ENCODE measurements around the gene SDR42E1.

Gene SDR42E1

GRCh38 chr16:82041542-82041941 lies 30.3 kb upstream of the SDR42E1 start:
- Histone ChIP-seq H3K9me3 (replicated peaks in 1 of 11) (no peaks in the 10 kb centered on the region), H3K27me3 (no peaks in the 10 kb centered on the region), H4K20me1 (no peaks in the 10 kb centered on the region), H3K4me2 (no peak overlapping the region), H3K36me3 (no peaks in the 10 kb centered on the region), H3K27ac (no peak overlapping the region), H3K4me3 (no peak overlapping the region), H3K4me1 (no peaks in the 10 kb centered on the region), H3K9ac (no peak overlapping the region)
- TF ChIP-seq Cebpa-rat (IDR thresholded peaks at IDR 0.05), result no peak

GRCh38 chr16:82040296-82040695 lies 29.0 kb upstream of the SDR42E1 start:
- H3K4me2 ChIP-seq, result no peak overlapping the region
- H3K4me1 ChIP-seq, result peaks cover 0 to 1% (median 0%) of the 10 kb centered on the region in 10 experiments; a peak in 1 of 20 replicates
- TF ChIP-seq Cebpa-rat (IDR thresholded peaks at IDR 0.05), result no peak
- no peak overlapping the region for H3K4me3 ChIP-seq
- H4K20me1 ChIP-seq, result no peaks in the 10 kb centered on the region
- H3K27ac ChIP-seq, result no peak overlapping the region
- no peaks in the 10 kb centered on the region for H3K27me3 ChIP-seq
- no peaks in the 10 kb centered on the region for H3K36me3 ChIP-seq
- H3K9ac ChIP-seq, result no peak overlapping the region
- no peaks in the 10 kb centered on the region for H3K9me3 ChIP-seq (replicated peaks in 1 of 11)

GRCh38 chr16:82037666-82038065 lies 26.4 kb upstream of the SDR42E1 start:
- no peak for TF ChIP-seq Cebpa-rat (IDR thresholded peaks at IDR 0.05)
- H3K4me1 ChIP-seq, result peaks cover 8 to 16% (median 9%) of the 10 kb centered on the region in 10 experiments; a peak in 14 of 20 replicates

GRCh38 chr16:82037251-82037650 lies 26.0 kb upstream of the SDR42E1 start:
- TF ChIP-seq Cebpa-rat (IDR thresholded peaks at IDR 0.05), result no peak

More at GRCh38 chr16:82037666-82038065, 26.4 kb upstream of the SDR42E1 start:
- Histone ChIP-seq H4K20me1 (no peaks in the 10 kb centered on the region), H3K4me3 (no peak overlapping the region), H3K9ac (no peak overlapping the region), H3K9me3 (replicated peaks in 1 of 11) (no peaks in the 10 kb centered on the region), H3K27me3 (no peaks in the 10 kb centered on the region), H3K36me3 (no peaks in the 10 kb centered on the region), H3K27ac (no peak overlapping the region), H3K4me2 (no peak overlapping the region)

GRCh38 chr16:82034981-82035612 lies 23.8 kb upstream of the SDR42E1 start, which contains the start of gene HSD17B2:
HSD17B2 (plus strand) TSS chr16:82035253; CDS start chr16:82035425, 172 bp downstream.
- H3K4me1 ChIP-seq, result peaks cover 8 to 16% (median 10%) of the 10 kb centered on the region in 10 experiments; a peak in 15 of 20 replicates
- H3K9me3 ChIP-seq (replicated peaks in 1 of 11), result no peaks in the 10 kb centered on the region
- H3K27ac ChIP-seq, result no peak within 1 kb of the TSS
- no peaks in the 10 kb centered on the region for H3K36me3 ChIP-seq
- TF ChIP-seq Cebpa-rat (IDR thresholded peaks at IDR 0.05), result no peak
- H3K4me2 ChIP-seq, result no peak within 1 kb of the TSS
- H4K20me1 ChIP-seq, result no peaks in the 10 kb centered on the region
- H3K9ac ChIP-seq, result no peak within 1 kb of the TSS
- H3K27me3 ChIP-seq, result no peaks in the 10 kb centered on the region
- no peak within 1 kb of the TSS for H3K4me3 ChIP-seq

More at GRCh38 chr16:82037251-82037650, 26.0 kb upstream of the SDR42E1 start:
- Histone ChIP-seq H4K20me1 (no peaks in the 10 kb centered on the region), H3K36me3 (no peaks in the 10 kb centered on the region), H3K4me2 (no peak overlapping the region), H3K9ac (no peak overlapping the region), H3K27ac (no peak overlapping the region), H3K9me3 (replicated peaks in 1 of 11) (no peaks in the 10 kb centered on the region), H3K4me3 (no peak overlapping the region), H3K4me1 (peaks cover 8 to 16% (median 9%) of the 10 kb centered on the region in 10 experiments; a peak in 14 of 20 replicates), H3K27me3 (no peaks in the 10 kb centered on the region)

- Histone ChIP-seq H4K20me1 (no peaks in the 10 kb centered on the region), H3K9me3 (replicated peaks in 1 of 11) (no peaks in the 10 kb centered on the region), H3K4me3 (no peak overlapping the region), H3K9ac (no peak overlapping the region), H3K27ac (no peak overlapping the region), H3K27me3 (no peaks in the 10 kb centered on the region), H3K4me2 (peak overlapping the region in 9 of 11 experiments; percentile 30 to 57 (median 44); a peak in 15 of 22 replicates), H3K4me1 (peaks cover 8 to 16% (median 10%) of the 10 kb centered on the region in 10 experiments; a peak in 15 of 20 replicates), H3K36me3 (no peaks in the 10 kb centered on the region)
- TF ChIP-seq Cebpa-rat (IDR thresholded peaks at IDR 0.05), result no peak
Observed at GRCh38 chr16:82033683-82034300, 22.5 kb upstream of the SDR42E1 start.

GRCh38 chr16:82033006-82033405 lies 21.7 kb upstream of the SDR42E1 start:
- no peaks in the 10 kb centered on the region for H3K9me3 ChIP-seq (replicated peaks in 1 of 11)
- TF ChIP-seq Cebpa-rat (IDR thresholded peaks at IDR 0.05), result no peak
- H3K9ac ChIP-seq, result no peak overlapping the region

GRCh38 chr16:82031116-82032084 lies 20.1 kb upstream of the SDR42E1 start:
- Histone ChIP-seq H3K4me1 (peaks cover 8 to 16% (median 10%) of the 10 kb centered on the region in 10 experiments; a peak in 15 of 20 replicates), H3K27ac (no peak overlapping the region), H3K36me3 (no peaks in the 10 kb centered on the region), H3K27me3 (no peaks in the 10 kb centered on the region), H3K4me2 (peak overlapping the region in 2 of 11 experiments; percentile 5 to 31; a peak in 1 of 22 replicates), H3K9ac (no peak overlapping the region), H3K4me3 (no peak overlapping the region), H4K20me1 (no peaks in the 10 kb centered on the region), H3K9me3 (replicated peaks in 1 of 11) (no peaks in the 10 kb centered on the region)
- no peak for TF ChIP-seq Cebpa-rat (IDR thresholded peaks at IDR 0.05)

More at GRCh38 chr16:82033006-82033405, 21.7 kb upstream of the SDR42E1 start:
- Histone ChIP-seq H3K4me2 (peak overlapping the region in 9 of 11 experiments; percentile 30 to 57 (median 44); a peak in 17 of 22 replicates), H3K27ac (no peak overlapping the region), H4K20me1 (no peaks in the 10 kb centered on the region), H3K36me3 (no peaks in the 10 kb centered on the region), H3K4me3 (no peak overlapping the region), H3K27me3 (no peaks in the 10 kb centered on the region), H3K4me1 (peaks cover 8 to 16% (median 10%) of the 10 kb centered on the region in 10 experiments; a peak in 15 of 20 replicates)

Measured in BLaER1 treated with 17β-estradiol and CSF1 and Interleukin-3, amounts not matched to agents 10 nM and 100 nM (cell line).